Measurements from ENCODE around the gene MRPS34. TPM values are rescaled to one million over a fixed set of nuclear protein-coding genes. Genes with fewer than 3 reads are reported as not detected.

MRPS34 gene
- total RNA-seq, 2 donors from 2014 or later, result 97.4 to 125 TPM

DNA sequence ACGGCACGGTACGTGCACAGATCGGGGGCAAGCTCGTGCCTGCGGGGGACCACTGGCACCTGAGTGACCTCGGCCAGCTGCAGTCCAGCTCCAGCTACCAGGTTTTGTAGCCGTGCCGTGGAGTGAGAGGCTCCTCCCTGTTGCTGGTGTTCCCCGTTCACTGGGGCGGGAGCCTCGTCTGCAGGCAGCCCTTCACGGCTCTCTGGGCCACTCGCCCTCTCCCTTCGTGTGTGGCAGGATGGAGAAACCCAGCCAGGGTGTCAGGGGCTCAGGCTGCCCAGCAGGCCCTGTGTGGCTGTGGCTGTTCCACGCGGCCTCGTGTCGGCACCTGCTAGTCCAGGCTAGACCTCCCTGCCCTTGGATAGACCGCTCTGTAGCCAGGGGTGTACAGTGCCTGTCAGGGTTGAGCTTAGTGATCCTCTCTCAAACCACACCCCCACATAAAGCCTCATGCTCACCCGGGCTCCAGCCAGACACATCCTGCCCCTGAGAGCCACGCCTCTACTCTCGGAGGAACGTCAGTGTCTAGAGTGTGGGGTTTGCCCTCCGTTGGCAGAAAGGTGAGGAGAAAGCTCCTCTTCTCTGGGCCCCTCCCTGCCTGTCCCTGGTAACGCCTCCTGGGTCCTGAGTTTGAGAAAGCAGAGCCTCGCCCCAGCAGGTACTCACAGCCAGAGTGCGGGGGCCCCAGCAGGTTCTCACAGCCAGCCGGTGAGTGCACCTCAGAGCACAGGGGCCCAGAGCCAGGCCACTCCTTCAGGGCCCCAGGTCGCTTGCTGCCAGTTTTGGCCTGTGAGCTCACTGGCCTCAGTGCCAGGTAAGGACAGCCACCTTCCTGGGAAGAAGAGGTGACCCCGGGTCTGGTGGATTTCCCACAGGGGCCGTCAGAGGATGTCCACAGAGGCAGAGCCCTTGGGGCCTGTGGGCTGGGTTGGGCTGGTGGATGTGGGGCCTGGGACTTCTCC is 29.3 kb downstream of the MRPS34 start:
- no peak overlapping the region for H3K4me3 ChIP-seq
- no peak for TF ChIP-seq POLR2A (IDR thresholded peaks at IDR 0.05)
- no peak for TF ChIP-seq POLR2AphosphoS5 (IDR thresholded peaks at IDR 0.05)
- no peaks in the 10 kb centered on the region for H3K9me3 ChIP-seq
- H3K27me3 ChIP-seq (replicated peaks; ENCODE audit: insufficient read depth), result no peaks in the 10 kb centered on the region
- H3K4me1 ChIP-seq (replicated peaks), result no peaks in the 10 kb centered on the region
- WGBS, result 87% methylated on average over 29 of the region's 32 CpGs
- no peak for DNase-seq (ENCODE audit: low spot score)
- intact Hi-C loops (cut with DNase I), result no loop called here
- no peak overlapping the region for H3K27ac ChIP-seq
- H3K36me3 ChIP-seq, result peaks cover 6 to 7% of the 10 kb centered on the region in 2 donors

DNA sequence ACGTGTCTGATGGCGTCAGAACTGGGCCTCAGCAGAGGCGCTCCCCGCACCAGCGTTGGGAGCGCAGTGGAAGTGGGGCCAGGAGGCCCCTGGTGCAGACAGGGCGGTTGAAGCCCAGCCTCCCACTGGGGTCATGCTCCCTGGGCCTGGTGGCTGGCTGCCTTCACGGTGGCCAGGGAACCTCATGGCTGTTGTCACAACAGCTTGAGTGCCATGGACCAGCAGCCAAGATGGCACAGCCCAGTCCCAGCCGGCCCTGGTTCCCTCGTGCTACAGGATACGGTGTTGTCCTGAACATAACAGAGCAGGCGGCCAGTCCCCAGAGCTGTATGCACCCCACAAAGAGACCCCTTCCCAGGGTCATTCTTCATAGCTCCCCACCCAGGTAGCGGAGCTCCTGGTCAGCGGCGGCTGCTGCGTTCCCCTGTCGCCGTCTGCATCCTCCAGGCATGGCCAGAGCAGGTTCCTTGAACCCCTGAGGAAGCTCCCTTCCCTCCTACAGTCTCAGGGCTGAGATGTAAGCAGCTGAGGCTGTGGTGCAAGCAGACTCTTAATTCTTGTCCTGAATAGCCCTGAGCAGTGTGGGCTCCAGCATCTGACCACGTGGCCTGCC is 31.3 kb downstream of the MRPS34 start:
- Histone ChIP-seq H3K9me3 (no peaks in the 10 kb centered on the region), H3K27ac (no peak overlapping the region), H3K36me3 (no peaks in the 10 kb centered on the region), H3K27me3 (replicated peaks; ENCODE audit: insufficient read depth) (no peaks in the 10 kb centered on the region), H3K4me3 (no peak overlapping the region), H3K4me1 (replicated peaks) (no peaks in the 10 kb centered on the region)
- intact Hi-C loops (cut with DNase I), result no loop called here
- DNase-seq (ENCODE audit: low spot score), result no peak
- TF ChIP-seq POLR2AphosphoS5 (IDR thresholded peaks at IDR 0.05) (no peak), POLR2A (IDR thresholded peaks at IDR 0.05) (no peak)
- TF ChIP-seq, protein P1, sequence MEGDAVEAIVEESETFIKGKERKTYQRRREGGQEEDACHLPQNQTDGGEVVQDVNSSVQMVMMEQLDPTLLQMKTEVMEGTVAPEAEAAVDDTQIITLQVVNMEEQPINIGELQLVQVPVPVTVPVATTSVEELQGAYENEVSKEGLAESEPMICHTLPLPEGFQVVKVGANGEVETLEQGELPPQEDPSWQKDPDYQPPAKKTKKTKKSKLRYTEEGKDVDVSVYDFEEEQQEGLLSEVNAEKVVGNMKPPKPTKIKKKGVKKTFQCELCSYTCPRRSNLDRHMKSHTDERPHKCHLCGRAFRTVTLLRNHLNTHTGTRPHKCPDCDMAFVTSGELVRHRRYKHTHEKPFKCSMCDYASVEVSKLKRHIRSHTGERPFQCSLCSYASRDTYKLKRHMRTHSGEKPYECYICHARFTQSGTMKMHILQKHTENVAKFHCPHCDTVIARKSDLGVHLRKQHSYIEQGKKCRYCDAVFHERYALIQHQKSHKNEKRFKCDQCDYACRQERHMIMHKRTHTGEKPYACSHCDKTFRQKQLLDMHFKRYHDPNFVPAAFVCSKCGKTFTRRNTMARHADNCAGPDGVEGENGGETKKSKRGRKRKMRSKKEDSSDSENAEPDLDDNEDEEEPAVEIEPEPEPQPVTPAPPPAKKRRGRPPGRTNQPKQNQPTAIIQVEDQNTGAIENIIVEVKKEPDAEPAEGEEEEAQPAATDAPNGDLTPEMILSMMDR (IDR thresholded peaks at IDR 0.05), result no peak
- WGBS, result 93% methylated on average over 18 of the region's 19 CpGs

DNA sequence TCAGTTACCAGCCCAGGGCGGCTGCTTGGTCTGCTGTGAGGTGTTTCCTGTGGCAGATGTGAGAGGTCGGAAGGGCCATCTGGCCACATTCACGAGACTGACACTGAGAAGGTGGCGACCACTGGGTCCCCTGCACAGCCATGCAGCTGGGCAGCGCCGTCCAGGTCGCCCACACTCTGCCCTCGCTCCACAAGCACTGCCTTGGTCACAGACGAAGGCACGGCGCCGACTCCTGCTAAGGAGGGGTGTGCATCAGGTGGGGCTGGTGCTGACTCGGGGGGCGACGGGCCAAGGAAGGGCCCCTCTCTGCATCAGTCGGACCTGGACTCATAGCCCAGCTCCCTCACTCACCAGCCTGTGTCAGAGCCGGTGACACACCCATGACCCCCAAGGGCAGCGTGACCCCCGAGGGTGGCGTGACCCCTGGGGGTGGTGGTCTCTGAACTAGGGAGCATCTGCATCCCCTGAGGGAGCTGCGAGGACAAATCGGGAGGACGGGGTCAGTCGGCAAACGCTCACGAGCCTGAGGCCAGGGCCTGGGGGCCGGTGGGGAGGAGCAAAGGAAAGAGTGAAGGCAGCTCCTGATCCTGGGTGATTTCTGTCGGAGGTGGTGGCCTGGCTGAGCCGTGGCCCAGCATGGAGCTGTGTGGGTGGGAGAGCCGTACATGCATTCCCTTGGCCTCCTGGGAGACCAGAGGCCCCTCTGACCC is 32.0 kb downstream of the MRPS34 start:
- no peak for DNase-seq (ENCODE audit: low spot score)
- intact Hi-C loops (cut with DNase I), result no loop called here
- H3K36me3 ChIP-seq, result no peaks in the 10 kb centered on the region

DNA sequence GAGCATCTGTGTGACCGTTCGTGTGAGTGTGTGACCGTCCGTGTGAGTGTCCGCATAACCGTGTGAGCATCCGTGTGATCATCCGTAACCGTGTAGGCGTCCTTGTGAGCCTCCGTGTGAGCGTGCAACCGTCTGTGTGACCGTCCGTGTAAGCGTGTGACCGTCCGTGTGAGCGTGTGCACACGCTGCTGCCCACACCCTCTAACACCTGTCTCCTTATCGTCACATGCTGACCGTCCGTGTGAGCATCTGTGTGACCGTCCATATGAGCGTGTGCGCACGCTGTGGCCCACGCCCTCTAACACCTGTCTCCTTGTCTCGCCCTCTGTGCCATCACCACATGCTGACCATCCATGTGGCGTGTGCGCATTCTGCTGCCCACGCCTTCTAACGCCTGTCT is 32.7 kb downstream of the MRPS34 start:
- TF ChIP-seq POLR2A (IDR thresholded peaks at IDR 0.05), result no peak
- TF ChIP-seq POLR2AphosphoS5 (IDR thresholded peaks at IDR 0.05), result no peak
- TF ChIP-seq, protein P1 (IDR thresholded peaks at IDR 0.05), result no peak
- H3K27ac ChIP-seq, result no peak overlapping the region
- intact Hi-C loops (cut with DNase I), result no loop called here
- no peaks in the 10 kb centered on the region for H3K9me3 ChIP-seq
- no peaks in the 10 kb centered on the region for H3K36me3 ChIP-seq
- DNase-seq (ENCODE audit: low spot score), result no peak
- H3K4me1 ChIP-seq (replicated peaks), result no peaks in the 10 kb centered on the region
- 93% methylated on average over 33 of the region's 33 CpGs for WGBS
- H3K27me3 ChIP-seq (replicated peaks; ENCODE audit: insufficient read depth), result no peaks in the 10 kb centered on the region
- no peak overlapping the region for H3K4me3 ChIP-seq

More for the DNA sequence above, 32.0 kb downstream of the MRPS34 start:
- H3K9me3 ChIP-seq, result no peaks in the 10 kb centered on the region
- 90% methylated on average over 30 of the region's 30 CpGs for WGBS
- H3K4me3 ChIP-seq, result no peak overlapping the region
- no peaks in the 10 kb centered on the region for H3K4me1 ChIP-seq (replicated peaks)
- no peak overlapping the region for H3K27ac ChIP-seq
- H3K27me3 ChIP-seq (replicated peaks; ENCODE audit: insufficient read depth), result no peaks in the 10 kb centered on the region
- no peak for TF ChIP-seq POLR2A (IDR thresholded peaks at IDR 0.05)
- TF ChIP-seq, protein P1 (IDR thresholded peaks at IDR 0.05), result no peak
- no peak for TF ChIP-seq POLR2AphosphoS5 (IDR thresholded peaks at IDR 0.05)

DNA sequence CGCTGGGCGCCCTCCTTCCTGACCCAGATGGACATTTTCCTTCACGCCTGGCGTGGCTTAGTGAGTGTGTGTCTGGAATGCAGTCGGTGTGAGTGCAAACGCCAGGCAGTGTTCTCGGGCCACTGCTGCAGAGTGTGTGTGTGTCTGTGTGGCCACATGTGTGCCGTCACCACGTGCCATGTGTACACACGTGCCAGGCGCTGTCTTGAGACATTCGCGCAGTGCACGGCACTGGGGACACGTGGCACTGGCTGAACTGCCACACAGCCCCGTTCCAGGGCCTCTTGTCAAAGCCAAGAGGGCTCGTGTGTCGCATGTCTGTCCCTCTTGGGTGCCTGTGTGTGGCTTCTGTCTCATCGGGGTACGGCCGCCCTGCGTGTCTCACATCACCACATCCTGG is 38.1 kb downstream of the MRPS34 start:
- TF ChIP-seq, protein P1 (IDR thresholded peaks at IDR 0.05), result no peak
- TF ChIP-seq POLR2AphosphoS5 (IDR thresholded peaks at IDR 0.05), result no peak
- TF ChIP-seq POLR2A (IDR thresholded peaks at IDR 0.05), result no peak
- intact Hi-C loops (cut with DNase I), result no loop called here
- Histone ChIP-seq H3K9me3 (no peaks in the 10 kb centered on the region), H3K27ac (no peak overlapping the region), H3K36me3 (peaks cover 0 to 11% of the 10 kb centered on the region in 2 donors), H3K4me3 (no peak overlapping the region), H3K27me3 (replicated peaks; ENCODE audit: insufficient read depth) (no peaks in the 10 kb centered on the region), H3K4me1 (replicated peaks) (no peaks in the 10 kb centered on the region)
- 96% methylated on average over 21 of the region's 22 CpGs for whole genome bisulfite sequencing
- DNase-seq (ENCODE audit: low spot score), result no peak
